ENCODE data around the gene FOXN3. TPM values are rescaled to one million over a fixed set of nuclear protein-coding genes. Genes with fewer than 3 reads are reported as not detected.

Gene FOXN3
- polyA plus RNA-seq, 1 donor from 2014 or later = 10.3 TPM

DNA sequence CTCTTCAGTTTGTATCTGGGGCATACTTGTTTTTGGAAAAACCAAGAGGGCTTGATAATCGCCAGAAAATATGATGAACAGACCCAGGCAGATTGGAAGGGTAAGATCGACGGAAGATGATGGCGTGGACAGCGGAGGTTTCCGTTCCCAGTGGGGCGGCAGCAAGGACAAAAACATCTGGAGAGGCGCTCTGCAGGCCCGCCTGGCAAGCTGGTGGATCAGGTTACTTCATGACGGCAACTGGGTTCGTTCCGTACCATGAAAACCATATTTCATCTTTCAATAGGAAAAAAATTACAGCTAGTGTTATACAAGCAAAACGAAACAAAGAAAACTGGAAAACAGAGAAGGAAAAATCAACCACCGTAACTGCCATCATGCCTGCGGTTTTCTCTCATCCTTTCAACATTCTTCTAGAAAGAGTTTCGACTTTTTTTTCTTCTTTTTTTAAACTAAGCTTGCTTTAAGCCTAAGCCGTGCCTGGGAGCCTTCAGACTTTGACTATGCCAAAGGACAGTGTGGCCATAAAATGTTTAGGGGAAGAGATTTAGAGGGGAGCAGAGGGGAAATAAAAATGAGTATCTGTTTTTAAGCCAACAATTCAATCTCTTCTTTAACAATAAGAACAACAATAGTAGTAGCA is 210.5 kb downstream of the FOXN3 start:
- Histone ChIP-seq H3K36me3 (ENCODE audit: insufficient read depth, low read length) (no peaks in the 10 kb centered on the region), H3K27me3 (ENCODE audit: insufficient read depth, low read depth, low read length) (no peaks in the 10 kb centered on the region), H3F3A (ENCODE audit: insufficient read depth, low read length, poor library complexity, severe bottlenecking) (no peaks in the 10 kb centered on the region), H3K9ac (ENCODE audit: low read length) (no peak overlapping the region), H3K4me3 (ENCODE audit: low read length) (no peak overlapping the region), H3K9me3 (ENCODE audit: low read length) (no peaks in the 10 kb centered on the region), H3K9me2 (ENCODE audit: insufficient read depth, low read length) (no peaks in the 10 kb centered on the region), H3K27ac (ENCODE audit: low read length) (no peak overlapping the region), H3K4me2 (ENCODE audit: low read length) (no peak overlapping the region), H2AFZ (ENCODE audit: low read depth, low read length) (no peak overlapping the region), H3K79me2 (replicated peaks; ENCODE audit: insufficient read depth, low read length) (no peaks in the 10 kb centered on the region), H4K20me1 (ENCODE audit: insufficient read depth) (no peaks in the 10 kb centered on the region)
- TF ChIP-seq RAD21 (conservative IDR thresholded peaks at IDR 0.05) (no peak), POLR2AphosphoS5 (IDR thresholded peaks at IDR 0.05) (no peak), SMC3 (conservative IDR thresholded peaks at IDR 0.05; ENCODE audit: poor library complexity) (no peak), MXI1 (conservative IDR thresholded peaks at IDR 0.05; ENCODE audit: poor library complexity, severe bottlenecking) (no peak), REST (IDR thresholded peaks at IDR 0.05; ENCODE audit: borderline replicate concordance) (no peak), EZH2 (IDR thresholded peaks at IDR 0.05; ENCODE audit: borderline replicate concordance, insufficient read depth, low read length, poor library complexity, severe bottlenecking) (no peak), EP300 (conservative IDR thresholded peaks at IDR 0.05; ENCODE audit: poor library complexity, severe bottlenecking) (no peak)
- TF ChIP-seq, protein P1, sequence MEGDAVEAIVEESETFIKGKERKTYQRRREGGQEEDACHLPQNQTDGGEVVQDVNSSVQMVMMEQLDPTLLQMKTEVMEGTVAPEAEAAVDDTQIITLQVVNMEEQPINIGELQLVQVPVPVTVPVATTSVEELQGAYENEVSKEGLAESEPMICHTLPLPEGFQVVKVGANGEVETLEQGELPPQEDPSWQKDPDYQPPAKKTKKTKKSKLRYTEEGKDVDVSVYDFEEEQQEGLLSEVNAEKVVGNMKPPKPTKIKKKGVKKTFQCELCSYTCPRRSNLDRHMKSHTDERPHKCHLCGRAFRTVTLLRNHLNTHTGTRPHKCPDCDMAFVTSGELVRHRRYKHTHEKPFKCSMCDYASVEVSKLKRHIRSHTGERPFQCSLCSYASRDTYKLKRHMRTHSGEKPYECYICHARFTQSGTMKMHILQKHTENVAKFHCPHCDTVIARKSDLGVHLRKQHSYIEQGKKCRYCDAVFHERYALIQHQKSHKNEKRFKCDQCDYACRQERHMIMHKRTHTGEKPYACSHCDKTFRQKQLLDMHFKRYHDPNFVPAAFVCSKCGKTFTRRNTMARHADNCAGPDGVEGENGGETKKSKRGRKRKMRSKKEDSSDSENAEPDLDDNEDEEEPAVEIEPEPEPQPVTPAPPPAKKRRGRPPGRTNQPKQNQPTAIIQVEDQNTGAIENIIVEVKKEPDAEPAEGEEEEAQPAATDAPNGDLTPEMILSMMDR (IDR thresholded peaks at IDR 0.05; ENCODE audit: poor library complexity, severe bottlenecking) = no peak

DNA sequence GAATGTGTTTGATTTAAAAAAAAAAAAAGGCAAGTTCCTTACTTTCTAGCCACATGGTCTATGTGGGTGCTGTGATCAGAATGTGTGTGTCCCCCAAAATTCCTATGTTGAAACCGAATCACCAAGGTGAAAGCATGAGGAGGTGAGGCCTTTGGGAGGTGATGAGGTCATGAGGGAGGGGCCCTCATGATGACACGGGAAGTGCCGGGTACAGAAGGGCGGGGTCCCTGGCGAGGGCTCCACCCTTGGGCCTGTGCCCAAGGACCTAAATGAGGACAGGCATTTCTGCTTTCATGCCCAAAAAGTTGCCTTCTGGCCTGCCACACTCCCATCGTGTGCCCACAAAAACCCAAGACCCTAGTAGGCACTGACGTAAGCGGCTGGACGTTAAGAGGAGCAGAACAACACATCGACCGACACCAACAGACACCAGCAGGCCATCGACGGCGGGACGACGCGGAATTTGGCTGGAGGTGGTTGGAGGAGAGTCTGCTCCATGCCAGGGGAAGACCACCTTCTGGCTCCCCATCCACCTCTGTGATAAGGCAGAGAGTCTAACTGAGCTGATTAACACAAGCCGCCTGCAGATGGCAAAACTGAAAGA is 211.8 kb downstream of the FOXN3 start:
- H3K9me2 ChIP-seq (ENCODE audit: insufficient read depth, low read length) = no peaks in the 10 kb centered on the region
- H4K20me1 ChIP-seq (ENCODE audit: insufficient read depth) = no peaks in the 10 kb centered on the region
- TF ChIP-seq RAD21 (conservative IDR thresholded peaks at IDR 0.05) (no peak), EP300 (conservative IDR thresholded peaks at IDR 0.05; ENCODE audit: poor library complexity, severe bottlenecking) (no peak), EZH2 (IDR thresholded peaks at IDR 0.05; ENCODE audit: borderline replicate concordance, insufficient read depth, low read length, poor library complexity, severe bottlenecking) (no peak), MXI1 (conservative IDR thresholded peaks at IDR 0.05; ENCODE audit: poor library complexity, severe bottlenecking) (no peak), SMC3 (conservative IDR thresholded peaks at IDR 0.05; ENCODE audit: poor library complexity) (no peak), POLR2AphosphoS5 (IDR thresholded peaks at IDR 0.05) (no peak), TAF1 (IDR thresholded peaks at IDR 0.05; ENCODE audit: low read depth) (no peak), REST (IDR thresholded peaks at IDR 0.05; ENCODE audit: borderline replicate concordance) (no peak)
- TF ChIP-seq, protein P1 (IDR thresholded peaks at IDR 0.05; ENCODE audit: poor library complexity, severe bottlenecking) = no peak
- H3K4me3 ChIP-seq (ENCODE audit: low read length) = no peak overlapping the region
- H3F3A ChIP-seq (ENCODE audit: insufficient read depth, low read length, poor library complexity, severe bottlenecking) = no peaks in the 10 kb centered on the region
- no peak overlapping the region for H3K4me2 ChIP-seq (ENCODE audit: low read length)
- H2AFZ ChIP-seq (ENCODE audit: low read depth, low read length) = no peak overlapping the region
- no peaks in the 10 kb centered on the region for H3K36me3 ChIP-seq (ENCODE audit: insufficient read depth, low read length)
- H3K79me2 ChIP-seq (replicated peaks; ENCODE audit: insufficient read depth, low read length) = no peaks in the 10 kb centered on the region
- H3K27me3 ChIP-seq (ENCODE audit: insufficient read depth, low read depth, low read length) = no peaks in the 10 kb centered on the region
- no peak overlapping the region for H3K27ac ChIP-seq (ENCODE audit: low read length)
- no peaks in the 10 kb centered on the region for H3K9me3 ChIP-seq (ENCODE audit: low read length)
- no peak overlapping the region for H3K9ac ChIP-seq (ENCODE audit: low read length)

Measured in neural cell (in vitro differentiated cells).